Bronchus fibroblast of lung (primary cell): ENCODE data around the gene CDK1. TPM values are rescaled to one million over a fixed set of nuclear protein-coding genes. Genes with fewer than 3 reads are reported as not detected.

Source experiments
- total RNA-seq: library from RNA; depleted of rRNA; stranded (reverse); fragments of >200 nt; gene quantifications from 2 replicates; pipeline ENCODE4 v1.2.3, GENCODE V29; 2015

CDK1 gene
- 69.7 and 80.5 TPM in 2 replicates for total RNA-seq

GRCh38 chr10:60778214-60778970 lies at the start of gene CDK1:
TSS of gene CDK1 (plus strand) at chr10:60778478. CDS start at chr10:60780166, 1,688 bp downstream.

Other genes starting within 250 kb of the CDK1 start
- 15.6 and 22.2 TPM in 2 replicates for gene RHOBTB1, start 165.7 kb downstream of the CDK1 start, total RNA-seq